ENCODE results near the gene SUMF1.
"Not testable (repeated sequence)": the region's sequence is repeated elsewhere in the genome, so short reads cannot be mapped to it uniquely, and the experiment has no call there.

SUMF1 gene

GRCh38 chr3:4461468-4462090, 5.5 kb downstream of the SUMF1 start:
- no peak for DNase-seq (ENCODE audit: low read depth, low spot score)

- no peak for DNase-seq (ENCODE audit: low read depth, low spot score)
These were observed 6.7 kb downstream of the SUMF1 start for GRCh38 chr3:4460334-4460733.

DNA sequence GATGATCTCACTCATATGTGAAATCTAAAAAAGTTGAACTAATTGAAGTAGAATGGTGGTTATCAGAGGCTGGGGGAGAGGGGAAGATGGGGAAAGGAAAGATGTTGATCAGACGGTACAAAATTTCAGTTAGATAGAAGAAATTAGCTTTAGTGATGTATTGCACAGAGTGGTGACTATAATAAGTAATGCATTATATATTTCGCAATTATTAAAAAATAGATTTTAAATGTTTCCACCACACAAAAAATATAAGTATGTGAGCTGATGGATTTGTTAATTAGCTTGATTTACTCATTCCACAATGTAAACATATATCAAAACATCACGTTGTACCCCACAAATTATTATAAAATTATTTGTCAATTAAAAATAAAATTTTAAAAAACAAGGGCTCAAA, 8.1 kb downstream of the SUMF1 start:
- DNase-seq (ENCODE audit: low read depth, low spot score), result no peak

DNA sequence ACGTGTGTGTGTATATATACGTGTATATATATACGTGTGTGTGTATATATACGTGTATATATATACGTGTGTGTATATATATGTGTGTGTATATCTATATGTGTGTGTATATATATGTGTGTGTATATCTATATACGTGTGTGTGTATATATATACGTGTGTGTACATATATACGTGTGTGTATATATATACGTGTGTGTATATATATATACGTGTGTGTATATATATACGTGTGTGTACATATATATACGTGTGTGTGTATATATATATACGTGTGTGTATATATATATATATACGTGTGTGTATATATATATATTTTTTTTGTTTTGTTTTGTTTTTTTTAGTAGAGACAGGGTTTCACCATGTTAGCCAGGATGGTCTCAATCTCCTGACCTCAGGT, 10.3 kb downstream of the SUMF1 start:
- not testable (repeated sequence) for DNase-seq (ENCODE audit: low read depth, low spot score)

DNA sequence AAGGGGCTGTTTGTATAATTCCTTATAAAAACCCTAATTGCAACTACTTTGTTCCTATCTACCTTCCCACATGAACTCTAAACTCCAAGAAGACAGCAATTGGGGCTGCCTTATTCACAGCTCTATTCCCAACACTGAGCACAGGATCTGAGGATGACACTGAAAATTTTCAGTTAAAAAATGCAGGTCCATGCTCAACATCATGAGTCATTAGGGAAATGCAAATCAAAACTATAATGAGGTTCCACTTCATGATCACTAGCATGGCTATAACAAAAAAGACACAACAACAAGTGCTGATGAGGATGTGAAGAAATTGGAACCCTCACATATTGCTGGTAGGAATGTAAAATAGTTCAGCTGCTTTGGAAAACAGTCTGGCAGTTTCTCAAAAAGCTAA, 12.9 kb downstream of the SUMF1 start:
- no peak for DNase-seq (ENCODE audit: low read depth, low spot score)

DNA sequence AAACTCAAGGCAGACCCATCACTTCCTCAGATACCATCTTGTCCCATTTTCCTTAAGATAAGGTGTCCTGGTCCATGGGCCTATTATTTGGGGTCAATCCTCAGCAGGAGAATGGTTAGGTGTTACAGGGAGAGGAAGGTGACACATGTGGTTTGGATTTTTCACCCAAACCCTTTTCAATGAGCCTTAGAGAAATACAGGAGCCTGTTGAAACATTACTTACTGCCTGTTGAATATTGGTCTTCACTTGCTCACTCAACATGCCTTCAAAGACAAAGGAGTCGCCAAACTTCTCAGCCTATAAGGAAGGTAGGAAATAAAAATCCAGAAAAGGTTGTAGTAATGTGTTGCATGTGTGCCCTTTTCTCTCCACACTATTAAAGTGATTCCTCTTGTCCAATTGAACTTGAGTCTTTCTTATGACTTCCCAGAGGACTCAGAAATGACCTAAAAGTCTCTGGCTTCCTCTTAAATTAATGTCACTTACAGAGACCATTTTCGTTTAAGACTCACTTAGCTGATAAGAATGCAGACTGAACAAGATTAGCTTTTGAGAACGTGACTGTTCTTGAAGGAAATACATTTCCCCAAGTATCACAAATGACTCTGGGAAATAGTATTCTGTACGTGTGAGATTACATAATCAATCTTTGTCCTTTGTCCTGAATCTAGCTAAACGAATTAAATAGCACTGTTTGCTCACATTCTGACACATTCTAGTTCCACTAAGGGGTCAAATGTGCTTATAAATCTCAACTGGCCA, 17.8 kb downstream of the SUMF1 start:
- DNase-seq (ENCODE audit: low read depth, low spot score), result no peak

DNA sequence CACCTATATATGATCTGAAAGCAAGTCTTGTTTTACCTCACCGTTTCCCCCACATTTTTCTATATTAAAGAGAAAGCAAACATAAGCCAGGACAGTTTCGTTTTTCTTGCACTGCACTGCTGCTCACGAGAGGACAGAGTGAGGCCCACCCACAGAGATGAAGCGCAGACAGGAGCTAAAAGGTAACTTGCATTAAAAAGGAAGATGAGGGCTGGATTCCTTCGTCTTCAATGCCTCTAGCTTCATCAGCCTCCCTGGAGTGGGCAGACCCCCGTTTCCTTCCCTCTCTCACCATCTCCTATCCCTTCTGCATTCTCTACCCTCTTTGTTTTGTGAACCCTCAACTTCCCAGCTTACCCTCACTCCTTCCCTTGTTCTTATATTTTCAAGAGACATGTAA, 18.9 kb downstream of the SUMF1 start:
- no peak for DNase-seq (ENCODE audit: low read depth, low spot score)

DNA sequence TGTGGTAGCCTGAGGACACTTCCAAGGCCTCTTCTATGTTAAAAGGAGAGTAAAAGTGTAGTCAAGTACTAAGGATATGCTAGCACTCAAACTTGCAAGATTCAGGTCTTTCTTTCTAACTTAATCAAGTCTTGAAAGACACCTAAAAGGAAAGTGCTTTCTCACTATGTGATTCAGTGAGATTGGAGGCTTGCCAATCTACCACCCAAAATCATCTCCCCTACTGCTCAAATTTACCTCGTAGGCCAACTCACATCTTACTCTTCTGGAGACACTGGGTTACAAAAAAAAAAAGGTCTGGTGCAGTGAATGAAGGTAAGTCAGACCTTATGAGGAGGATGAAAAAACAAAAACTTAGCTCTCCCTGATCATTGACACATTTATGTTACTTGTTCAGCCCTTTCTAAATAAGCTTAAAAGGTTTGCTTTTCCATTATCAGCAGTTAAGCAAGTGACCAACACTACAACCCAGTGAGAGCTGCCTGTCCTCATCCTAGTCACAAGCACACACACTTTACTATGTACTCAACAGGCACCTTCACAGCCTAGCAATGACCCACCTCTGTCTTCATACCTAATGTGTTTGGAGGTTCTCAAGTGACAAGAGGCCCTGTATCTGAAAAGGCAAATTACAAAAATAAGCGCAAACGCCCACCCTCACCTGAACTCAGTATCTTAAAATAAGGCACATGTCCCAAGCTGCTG, 19.6 kb downstream of the SUMF1 start:
- DNase-seq (ENCODE audit: low read depth, low spot score), result no peak

- DNase-seq (ENCODE audit: low read depth, low spot score), result no peak
These were observed 26.1 kb downstream of the SUMF1 start for GRCh38 chr3:4440951-4441350.

DNA sequence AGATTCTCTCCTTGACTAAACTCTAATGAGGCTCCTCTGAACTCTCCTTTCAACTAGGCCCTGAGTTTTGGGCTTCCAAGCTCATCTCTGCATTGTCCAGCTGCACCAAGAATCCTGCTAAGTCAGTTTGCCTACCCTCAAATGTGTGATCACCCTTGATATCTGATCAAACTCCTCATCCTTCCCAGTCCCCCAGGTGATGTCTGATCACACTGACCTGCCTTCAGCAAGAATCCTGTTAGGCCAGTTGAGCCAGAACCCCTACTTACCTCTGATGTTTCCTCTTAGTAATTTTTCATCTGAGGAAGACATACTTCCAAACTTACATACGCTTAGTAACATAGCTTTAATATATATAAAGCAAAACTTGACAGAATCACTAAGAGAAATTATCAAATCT, 28.8 kb downstream of the SUMF1 start:
- DNase-seq (ENCODE audit: low read depth, low spot score), result no peak

- no peak for DNase-seq (ENCODE audit: low read depth, low spot score)
These were observed 34.8 kb downstream of the SUMF1 start for GRCh38 chr3:4432259-4432658.

DNA sequence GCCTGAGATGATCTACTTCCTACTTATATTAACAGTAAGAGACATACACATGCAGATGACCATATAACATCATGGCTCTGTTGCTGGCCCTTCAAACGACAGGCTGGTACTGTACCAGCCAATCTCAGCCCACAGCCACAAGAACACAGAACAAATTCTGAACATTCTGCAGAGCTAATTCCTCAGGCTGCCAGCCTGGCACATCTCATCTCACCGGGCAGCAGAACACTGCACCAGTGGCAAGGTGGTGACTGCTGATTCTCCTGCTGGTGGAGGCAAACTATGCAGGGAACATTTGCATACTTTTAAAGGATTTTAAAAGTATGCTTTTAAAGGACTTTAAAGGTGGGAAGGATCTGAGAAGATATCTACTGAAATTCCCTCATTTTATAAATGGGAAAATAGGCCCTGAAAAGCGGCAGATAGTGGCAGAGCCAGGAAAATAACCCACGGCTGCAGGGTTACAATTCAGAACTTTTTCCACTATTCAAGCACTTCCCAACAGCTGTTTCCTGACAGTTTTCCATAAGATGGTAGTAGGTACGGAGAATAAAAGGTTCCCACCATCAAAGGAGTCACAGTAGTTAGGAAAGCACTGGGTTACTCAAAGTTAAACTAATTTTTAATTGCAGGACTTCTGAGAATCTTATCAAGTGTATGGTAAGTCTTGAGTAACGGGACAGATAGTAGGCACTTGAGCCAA, 37.3 kb downstream of the SUMF1 start:
- DNase-seq (ENCODE audit: low read depth, low spot score), result no peak

GRCh38 chr3:4426782-4427344, 40.2 kb downstream of the SUMF1 start:
- DNase-seq (ENCODE audit: low read depth, low spot score), result peak; percentile 91

- no peak for DNase-seq (ENCODE audit: low read depth, low spot score)
These were observed 40.7 kb downstream of the SUMF1 start for GRCh38 chr3:4426261-4426781.

GRCh38 chr3:4425707-4426106, 41.4 kb downstream of the SUMF1 start:
- no peak for DNase-seq (ENCODE audit: low read depth, low spot score)

- DNase-seq (ENCODE audit: low read depth, low spot score), result no peak
These were observed 42.0 kb downstream of the SUMF1 start for GRCh38 chr3:4425055-4425454.

DNA sequence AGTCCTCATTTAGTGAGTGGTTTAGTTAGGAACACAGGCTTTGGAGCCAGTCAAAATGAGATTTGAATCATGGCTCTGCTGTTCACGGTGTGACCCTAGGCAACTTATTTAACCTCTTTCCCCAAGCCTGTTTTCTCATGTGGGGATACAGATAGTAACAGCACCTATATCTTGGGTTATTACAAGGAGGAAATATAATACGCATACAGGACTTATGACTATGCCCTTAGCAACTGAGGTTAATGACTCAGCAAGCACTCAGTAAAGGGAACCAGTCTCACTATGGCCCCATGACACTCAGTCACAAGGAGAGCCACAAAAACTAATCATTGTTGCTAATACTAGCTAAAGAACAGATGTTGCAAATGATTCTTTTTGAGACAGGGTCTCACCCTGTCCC, 45.9 kb downstream of the SUMF1 start:
- DNase-seq (ENCODE audit: low read depth, low spot score), result no peak

DNA sequence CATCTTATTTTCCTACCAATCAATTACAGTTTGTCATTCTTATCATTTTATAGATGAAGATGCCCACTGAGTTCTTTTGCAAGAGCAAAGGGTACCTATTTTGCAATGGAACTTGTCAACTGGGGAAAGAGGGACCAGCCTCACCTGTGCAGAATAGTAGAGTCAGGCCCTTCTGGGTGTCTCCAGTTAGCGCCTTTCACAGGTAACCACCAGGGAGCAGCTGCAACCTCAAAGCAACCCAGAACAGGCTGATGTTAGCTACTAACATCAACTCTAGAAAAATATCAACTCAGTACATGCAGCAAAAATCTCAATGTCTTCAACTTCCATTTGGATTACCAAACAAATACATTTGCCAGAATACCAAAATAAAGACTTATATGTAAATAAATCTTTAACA, 47.1 kb downstream of the SUMF1 start:
- DNase-seq (ENCODE audit: low read depth, low spot score), result no peak

GRCh38 chr3:4419386-4419785, 47.7 kb downstream of the SUMF1 start:
- no peak for DNase-seq (ENCODE audit: low read depth, low spot score)

DNA sequence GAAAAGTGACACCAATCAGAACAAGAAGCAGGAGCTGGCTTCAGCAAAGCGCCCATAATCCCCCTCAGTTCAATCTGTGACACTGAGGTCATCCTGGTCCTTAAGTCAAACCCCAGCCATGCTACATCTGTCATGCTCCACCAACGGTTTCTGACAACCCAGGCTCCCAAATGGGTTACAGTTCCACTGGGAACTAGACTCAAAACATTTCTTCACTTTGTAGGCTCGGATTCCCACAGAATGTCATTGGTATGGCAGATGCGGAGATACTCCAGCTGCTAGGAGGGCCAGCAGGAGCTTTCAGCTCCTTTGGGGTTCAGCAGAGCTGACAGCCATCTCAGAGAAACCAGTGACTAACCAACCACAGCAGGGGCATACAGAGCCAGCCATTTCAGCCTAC, 48.9 kb downstream of the SUMF1 start:
- DNase-seq (ENCODE audit: low read depth, low spot score), result no peak

- DNase-seq (ENCODE audit: low read depth, low spot score), result peak; percentile 37
These were observed 49.6 kb downstream of the SUMF1 start for GRCh38 chr3:4417449-4417848.

GRCh38 chr3:4416961-4417360, 50.1 kb downstream of the SUMF1 start:
- peak; percentile 70 for DNase-seq (ENCODE audit: low read depth, low spot score)
